ENCODE data around the gene GALP. TPM values are rescaled to one million over a fixed set of nuclear protein-coding genes. Genes with fewer than 3 reads are reported as not detected.

The GALP gene
- total RNA-seq, 1 donor from 2014 or later: not detected

- Mint-ChIP-seq H3K36me3 (ENCODE audit: low read depth) (peaks cover 7% of the 10 kb centered on the region), H3K9me3 (no peaks in the 10 kb centered on the region), H3K4me1 (peaks cover 29% of the 10 kb centered on the region), H3K27me3 (no peaks in the 10 kb centered on the region), H3K27ac (peak overlapping the region; percentile 99), H3K4me3 (peak overlapping the region; percentile 98)
- TF ChIP-seq CTCF (IDR thresholded peaks at IDR 0.05): no peak
- ATAC-seq (ENCODE audit: low read depth): no peak
- ChIA-PET POLR2A (interaction anchor here (0.9 to 3.2 kb wide), 4 partner anchors 18 to 733 kb away, joined by 3 to 40 read pairs (median 4); partner anchors contain the start of genes UBE2S and ZNF787), CTCF (interaction anchor here (2.2 kb wide), 1 partner anchor 59 kb away, joined by 6 read pairs; no protein-coding TSS in a partner anchor)
- no peak for DNase-seq
- intact Hi-C loops (cut with micrococcal nuclease): loop anchor here (1.0 to 5.0 kb wide), 4 partner anchors 29 to 1142 kb away; partner anchors contain the start of genes ZNF460 and ZNF628
These were observed 35.8 kb upstream of the GALP start for GRCh38 chr19:56139847-56140582.

DNA sequence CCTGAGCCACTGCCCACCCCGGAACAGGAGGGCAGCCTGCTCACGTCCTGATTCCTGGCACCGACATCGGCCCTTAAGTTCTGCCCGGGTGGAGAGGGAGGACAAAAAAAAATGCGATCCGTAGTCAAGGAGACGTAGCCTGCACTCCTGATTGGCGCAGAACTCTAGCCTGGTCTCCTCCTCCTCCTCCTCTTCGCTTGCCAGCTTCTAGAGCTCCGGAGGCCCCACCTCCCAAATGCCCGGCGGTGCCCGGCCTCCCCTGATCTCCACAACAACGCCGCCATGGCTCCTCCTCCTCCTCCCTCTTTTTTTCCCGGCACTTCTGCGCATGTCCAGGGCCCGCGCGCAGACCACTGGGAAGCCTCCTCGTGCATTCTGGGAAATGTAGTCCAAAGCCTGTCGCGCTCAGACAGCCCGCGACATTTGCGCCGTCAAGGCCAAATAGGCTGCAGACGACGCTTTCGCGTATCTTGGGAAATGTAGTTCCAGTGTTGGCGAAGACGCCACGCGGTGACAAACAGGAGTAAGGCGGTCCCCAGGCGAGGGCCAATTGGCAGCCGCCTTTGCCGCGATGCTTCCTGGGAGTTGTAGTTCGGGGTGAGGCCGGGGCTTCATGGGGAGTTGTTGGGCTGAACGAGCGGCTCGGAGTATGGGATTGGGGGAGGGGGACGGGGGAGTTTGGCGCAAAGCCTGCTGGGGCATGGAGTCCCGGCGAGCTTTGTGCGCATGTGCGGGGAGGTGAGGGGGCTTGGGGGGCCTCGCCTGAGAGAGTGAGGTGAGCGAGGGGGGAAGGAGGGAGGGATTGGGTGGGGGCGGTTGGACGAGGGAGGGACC is 35.0 kb upstream of the GALP start, which contains the start of gene ZNF444:
TSS of gene ZNF444 (plus strand) at position 705 of the 834 bp plus-strand sequence. CDS start 5,625 bp downstream, outside the sequence.
- ChIA-PET POLR2A (interaction anchor here (0.6 to 3.2 kb wide), 12 partner anchors 18 to 1862 kb away, joined by 3 to 40 read pairs (median 4); partner anchors contain the start of genes UBE2S and ZNF787), CTCF (interaction anchor here (0.6 to 2.2 kb wide), 2 partner anchors 60 to 193 kb away, joined by 3 to 6 read pairs; no protein-coding TSS in a partner anchor)
- Mint-ChIP-seq H3K27ac (peak within 1 kb of the TSS; percentile 99), H3K27me3 (no peaks in the 10 kb centered on the region), H3K4me3 (peak within 1 kb of the TSS; percentile 98), H3K4me1 (peaks cover 29% of the 10 kb centered on the region), H3K36me3 (ENCODE audit: low read depth) (peaks cover 7% of the 10 kb centered on the region), H3K9me3 (no peaks in the 10 kb centered on the region)
- ATAC-seq (ENCODE audit: low read depth) (peak; percentile 86), DNase-seq (peak; percentile 96)
- intact Hi-C loops (cut with micrococcal nuclease): loop anchor here (1.0 to 5.0 kb wide), 6 partner anchors 19 to 1142 kb away; partner anchors contain the start of genes ZNF460, ZNF628 and ZNF787
- TF ChIP-seq CTCF (IDR thresholded peaks at IDR 0.05): no peak

GRCh38 chr19:56141417-56141993 is 34.3 kb upstream of the GALP start:
- H3K27ac Mint-ChIP-seq: peak overlapping the region; percentile 41
- H3K36me3 Mint-ChIP-seq (ENCODE audit: low read depth): peaks cover 10% of the 10 kb centered on the region
- ATAC-seq (ENCODE audit: low read depth) (no peak), DNase-seq (no peak)
- no peaks in the 10 kb centered on the region for H3K9me3 Mint-ChIP-seq
- H3K27me3 Mint-ChIP-seq: no peaks in the 10 kb centered on the region
- peaks cover 29% of the 10 kb centered on the region for H3K4me1 Mint-ChIP-seq
- peak overlapping the region; percentile 98 for H3K4me3 Mint-ChIP-seq
- POLR2A ChIA-PET: interaction anchor here (0.6 to 3.2 kb wide), 8 partner anchors 20 to 487 kb away, joined by 3 to 40 read pairs (median 4); partner anchors contain the start of gene ZNF787
- TF ChIP-seq CTCF (IDR thresholded peaks at IDR 0.05): no peak
- intact Hi-C loops (cut with micrococcal nuclease): loop anchor here (1.0 to 5.0 kb wide), 5 partner anchors 20 to 1141 kb away; partner anchors contain the start of genes ZNF460, ZNF628 and ZNF787
- CTCF ChIA-PET: interaction anchor here (0.6 to 2.2 kb wide), 2 partner anchors 60 to 192 kb away, joined by 3 to 6 read pairs; no protein-coding TSS in a partner anchor

DNA sequence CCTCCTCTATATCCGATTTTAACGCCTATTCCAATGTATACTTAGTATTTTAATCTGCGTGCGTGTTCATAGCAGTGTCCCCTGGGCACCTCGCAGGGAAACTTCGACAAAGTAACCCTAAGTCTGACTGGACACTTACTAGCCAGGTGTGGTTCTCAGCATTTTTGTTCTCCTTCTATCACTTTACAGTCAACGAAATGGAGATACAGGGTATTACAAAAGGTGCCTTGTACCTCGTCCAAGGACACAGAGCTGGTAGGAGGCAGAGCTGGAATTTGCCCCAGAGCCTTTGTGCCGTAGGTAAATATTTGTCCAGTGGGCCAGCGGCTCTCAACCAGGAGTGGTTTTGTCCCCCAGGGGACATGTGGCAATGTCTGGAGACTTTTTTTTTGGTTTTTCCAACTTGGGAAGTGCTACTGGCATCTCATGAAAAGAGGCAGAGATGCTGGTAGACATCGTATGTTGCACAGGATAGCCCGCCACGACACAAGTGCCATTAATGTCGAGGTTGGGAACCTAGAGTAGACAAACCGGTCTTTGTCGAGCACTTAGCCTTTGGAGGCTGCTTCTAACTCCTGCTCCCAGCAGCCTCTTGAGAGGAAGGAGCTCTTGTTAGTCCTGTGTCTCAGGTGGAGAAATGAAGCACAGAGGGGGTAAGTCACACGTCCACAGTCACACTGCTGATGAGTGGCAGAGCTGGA is 33.6 kb upstream of the GALP start:
- ChIA-PET POLR2A (interaction anchor here (0.6 to 3.2 kb wide), 3 partner anchors 7 to 61 kb away, joined by 4 to 40 read pairs (median 5); partner anchors contain the start of gene ZNF787), CTCF (interaction anchor here (2.2 kb wide), 1 partner anchor 61 kb away, joined by 6 read pairs; no protein-coding TSS in a partner anchor)
- no peaks in the 10 kb centered on the region for H3K27me3 Mint-ChIP-seq
- no peak for TF ChIP-seq CTCF (IDR thresholded peaks at IDR 0.05)
- peak overlapping the region; percentile 41 for H3K27ac Mint-ChIP-seq
- peak overlapping the region; percentile 72 for H3K4me3 Mint-ChIP-seq
- peaks cover 13% of the 10 kb centered on the region for H3K36me3 Mint-ChIP-seq (ENCODE audit: low read depth)
- DNase-seq (no peak), ATAC-seq (ENCODE audit: low read depth) (no peak)
- peaks cover 29% of the 10 kb centered on the region for H3K4me1 Mint-ChIP-seq
- intact Hi-C loops (cut with micrococcal nuclease): loop anchor here (5.0 kb wide), 1 partner anchor 1140 kb away; the partner anchor contains the start of gene ZNF460
- H3K9me3 Mint-ChIP-seq: no peaks in the 10 kb centered on the region
